Measurements from ENCODE around the gene TENT5C. TPM values are rescaled to one million over a fixed set of nuclear protein-coding genes. Genes with fewer than 3 reads are reported as not detected.

Gene TENT5C
- total RNA-seq, 4 donors from 2014 or later: 3.8 to 7.6 (median 6.6) TPM

DNA sequence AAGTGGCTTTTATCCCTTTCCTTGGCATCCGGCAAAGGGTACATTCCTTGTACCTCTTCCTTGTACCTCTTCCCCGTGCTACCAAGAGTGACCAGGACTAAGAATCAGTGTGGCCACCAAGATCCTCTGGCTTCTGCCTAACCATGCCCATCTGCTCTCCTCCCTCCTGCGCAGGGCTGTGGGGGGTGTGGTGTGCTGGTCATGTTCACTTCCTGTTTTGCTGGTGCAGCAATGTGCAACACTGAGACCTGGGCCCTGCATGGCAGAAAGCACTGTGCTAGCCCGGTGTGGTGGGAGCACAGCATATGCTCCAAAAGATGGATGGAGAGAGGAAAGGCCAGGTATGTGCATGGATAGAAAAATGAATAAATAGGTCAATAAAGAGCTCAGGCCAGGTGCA is 33.3 kb upstream of the TENT5C start:
- TF ChIP-seq, protein P1, sequence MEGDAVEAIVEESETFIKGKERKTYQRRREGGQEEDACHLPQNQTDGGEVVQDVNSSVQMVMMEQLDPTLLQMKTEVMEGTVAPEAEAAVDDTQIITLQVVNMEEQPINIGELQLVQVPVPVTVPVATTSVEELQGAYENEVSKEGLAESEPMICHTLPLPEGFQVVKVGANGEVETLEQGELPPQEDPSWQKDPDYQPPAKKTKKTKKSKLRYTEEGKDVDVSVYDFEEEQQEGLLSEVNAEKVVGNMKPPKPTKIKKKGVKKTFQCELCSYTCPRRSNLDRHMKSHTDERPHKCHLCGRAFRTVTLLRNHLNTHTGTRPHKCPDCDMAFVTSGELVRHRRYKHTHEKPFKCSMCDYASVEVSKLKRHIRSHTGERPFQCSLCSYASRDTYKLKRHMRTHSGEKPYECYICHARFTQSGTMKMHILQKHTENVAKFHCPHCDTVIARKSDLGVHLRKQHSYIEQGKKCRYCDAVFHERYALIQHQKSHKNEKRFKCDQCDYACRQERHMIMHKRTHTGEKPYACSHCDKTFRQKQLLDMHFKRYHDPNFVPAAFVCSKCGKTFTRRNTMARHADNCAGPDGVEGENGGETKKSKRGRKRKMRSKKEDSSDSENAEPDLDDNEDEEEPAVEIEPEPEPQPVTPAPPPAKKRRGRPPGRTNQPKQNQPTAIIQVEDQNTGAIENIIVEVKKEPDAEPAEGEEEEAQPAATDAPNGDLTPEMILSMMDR (IDR thresholded peaks at IDR 0.05): no peak
- ATAC-seq (ENCODE audit: low FRiP score) (no peak), DNase-seq (ENCODE audit: low spot score) (no peak)

DNA sequence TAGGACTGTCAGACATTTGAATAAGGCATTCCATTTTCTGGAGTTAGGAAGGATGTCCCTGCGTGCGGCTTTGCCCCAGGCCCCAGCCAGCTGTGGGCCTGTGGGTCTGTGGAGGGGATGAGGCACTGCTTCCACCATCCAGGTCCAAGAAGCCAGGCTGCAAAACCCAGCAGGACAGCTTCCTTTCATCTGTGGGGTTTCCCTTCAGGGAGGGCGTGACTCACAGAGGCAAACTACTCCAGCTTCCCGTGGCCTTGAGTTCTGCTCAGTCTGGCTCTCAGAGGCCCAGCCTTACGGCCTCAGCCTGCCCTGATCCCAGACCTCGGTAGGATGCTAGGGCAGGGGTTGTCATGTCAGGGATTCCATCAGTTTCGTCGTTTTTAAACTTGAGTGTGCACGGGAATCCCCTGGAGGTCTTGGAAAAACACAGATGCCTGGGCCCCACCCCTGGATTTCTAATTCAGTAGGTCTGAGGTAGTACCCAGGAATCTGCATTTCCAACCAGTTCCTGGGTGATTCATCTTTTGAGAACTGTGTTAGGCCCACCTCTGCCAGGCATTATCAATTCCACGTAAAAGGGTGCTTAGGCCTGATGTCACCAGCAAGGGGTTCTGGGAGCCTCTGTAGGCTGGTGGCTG is 32.3 kb upstream of the TENT5C start:
- TF ChIP-seq, protein P1 (IDR thresholded peaks at IDR 0.05): no peak
- DNase-seq (ENCODE audit: low spot score): no peak
- ATAC-seq (ENCODE audit: low FRiP score): no peak

DNA sequence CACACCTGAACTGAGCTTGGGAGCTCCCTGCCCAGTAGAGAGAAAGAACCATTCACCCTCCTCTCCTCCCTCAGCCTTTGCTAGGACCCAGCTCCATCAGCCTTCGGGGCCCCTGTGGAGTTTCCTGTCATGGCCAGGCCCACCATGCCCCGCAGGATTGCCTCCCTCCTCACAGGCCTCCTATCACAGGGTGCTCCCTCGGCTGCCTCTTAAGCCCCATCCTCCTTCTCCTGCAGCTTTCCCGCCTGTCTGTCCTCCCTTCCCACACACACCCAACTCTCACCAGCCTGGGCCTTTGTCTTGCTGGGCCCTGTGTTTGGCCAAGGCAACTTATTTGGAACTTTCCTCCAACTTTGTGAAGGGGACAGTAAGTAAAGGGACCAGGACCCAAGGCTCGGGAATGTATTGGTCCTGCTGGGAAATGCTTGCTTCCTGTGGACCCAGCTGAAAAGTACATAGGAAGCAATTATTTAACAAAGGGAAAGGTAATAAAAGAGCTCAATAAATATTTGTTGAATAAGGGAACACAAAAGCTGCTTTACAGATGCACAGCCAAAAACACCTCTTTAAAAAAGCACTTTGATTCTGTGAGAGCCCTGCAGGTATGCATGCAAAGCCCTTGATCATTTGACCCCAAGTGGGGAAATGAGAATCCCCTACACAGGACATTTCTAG is 31.6 kb upstream of the TENT5C start:
- ATAC-seq (ENCODE audit: low FRiP score) (no peak), DNase-seq (ENCODE audit: low spot score) (no peak)
- TF ChIP-seq, protein P1 (IDR thresholded peaks at IDR 0.05): no peak

DNA sequence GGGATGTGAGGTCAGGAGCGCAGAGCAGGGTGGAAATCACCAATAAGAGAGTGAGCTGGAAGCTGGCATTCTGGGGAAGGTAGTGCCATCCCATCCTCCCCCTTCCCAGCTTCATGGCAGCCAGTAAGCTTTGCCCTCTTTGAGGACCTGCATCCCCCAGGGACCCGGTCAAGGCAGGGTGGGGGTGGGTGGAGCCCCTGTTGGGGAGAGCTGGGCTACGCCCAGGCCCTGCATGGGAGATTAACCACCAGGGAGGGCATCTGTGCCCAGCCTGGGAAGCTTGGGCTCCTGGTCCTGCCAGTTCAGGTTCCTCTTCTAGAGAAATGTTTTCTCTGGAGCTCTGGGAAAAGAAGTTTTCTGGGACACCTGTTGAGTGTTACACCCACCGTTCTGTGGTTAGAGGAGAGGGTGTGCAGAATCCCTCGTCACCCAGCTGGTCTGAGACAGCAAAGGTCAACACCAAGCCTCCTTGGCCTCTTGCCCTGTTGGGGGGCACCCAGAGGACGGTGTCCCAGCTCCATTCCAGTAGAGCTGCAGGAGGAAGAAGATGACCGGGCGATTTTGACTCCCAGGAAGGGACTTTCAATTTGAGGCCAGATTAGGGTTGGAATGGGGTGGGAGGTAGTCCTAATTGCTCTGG is 30.1 kb upstream of the TENT5C start:
- no peak for DNase-seq (ENCODE audit: low spot score)
- no peak for ATAC-seq (ENCODE audit: low FRiP score)

DNA sequence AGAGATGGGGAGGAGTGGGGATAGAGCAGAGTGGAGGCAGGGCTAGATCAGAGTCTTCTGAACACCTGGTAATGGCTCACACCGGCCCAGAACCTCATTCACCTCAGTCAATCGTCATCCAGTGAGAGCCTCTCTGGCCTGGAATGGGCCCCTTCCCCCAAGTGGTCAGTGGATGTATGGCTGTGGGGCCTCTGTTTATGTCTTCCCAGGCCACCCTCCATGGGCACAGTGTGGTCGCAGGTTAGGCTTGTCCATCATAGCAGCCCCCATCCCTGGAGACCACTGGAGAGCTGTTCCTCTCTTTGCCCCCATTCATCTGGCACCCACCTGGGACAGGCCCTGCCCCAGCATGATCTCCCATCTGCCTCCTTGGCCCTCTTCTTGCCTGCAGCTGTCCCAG is 29.6 kb upstream of the TENT5C start:
- TF ChIP-seq, protein P1 (IDR thresholded peaks at IDR 0.05): no peak
- ATAC-seq (ENCODE audit: low FRiP score): no peak

More for the DNA sequence above, 30.1 kb upstream of the TENT5C start:
- TF ChIP-seq, protein P1 (IDR thresholded peaks at IDR 0.05): no peak

DNA sequence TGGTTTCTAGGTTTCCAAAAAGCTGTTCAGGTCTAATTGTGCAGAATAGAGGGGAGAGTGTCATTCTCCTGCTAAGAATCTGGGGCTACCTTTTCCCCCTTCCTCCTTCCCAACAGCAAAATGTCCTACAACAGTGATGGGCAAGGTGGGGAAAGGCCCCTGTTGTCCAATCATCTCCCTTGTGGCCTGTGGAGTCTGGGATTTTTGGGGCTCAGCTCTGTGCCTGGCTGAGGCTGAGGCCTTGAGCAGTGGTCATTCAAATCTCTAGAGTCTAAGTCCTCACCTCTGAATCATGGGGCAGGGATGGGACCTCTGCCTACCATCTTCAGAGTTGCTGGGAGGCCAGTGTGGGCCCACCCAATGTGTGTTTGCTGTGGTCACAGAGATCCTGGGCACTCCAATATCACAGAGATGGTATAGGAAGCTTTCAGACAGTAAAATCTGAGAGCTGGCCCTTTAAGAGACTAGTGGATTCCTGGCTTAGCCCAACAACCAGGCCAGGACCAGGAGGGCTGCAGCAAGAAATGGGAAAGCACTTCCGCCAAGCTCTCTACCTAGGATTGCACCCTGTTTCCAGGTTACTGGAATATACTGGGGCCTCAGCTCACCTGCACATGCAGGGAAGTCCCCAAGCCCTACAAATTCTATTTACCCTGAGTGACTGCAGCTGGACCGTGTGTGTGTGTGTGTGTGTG is 28.5 kb upstream of the TENT5C start:
- no peak for DNase-seq (ENCODE audit: low spot score)
- ATAC-seq (ENCODE audit: low FRiP score): no peak
- TF ChIP-seq, protein P1 (IDR thresholded peaks at IDR 0.05): no peak

More for the DNA sequence above, 29.6 kb upstream of the TENT5C start:
- no peak for DNase-seq (ENCODE audit: low spot score)
